WTC11 (cell line): ENCODE measurements around the gene AHRR. TPM values are rescaled to one million over a fixed set of nuclear protein-coding genes. Genes with fewer than 3 reads are reported as not detected.
A peak's percentile ranks its signal among the peaks of the same experiment; 100 is the strongest.

ENCODE experiments used
- ATAC-seq: fragments of 200-7000 bp; cut with Tn5 transposase; 2 replicates; pipeline ENCODE4 v1.10.0; 2021; ENCODE audit warnings: mild to moderate bottlenecking, moderate library complexity
- CTCF ChIA-PET: fragments of 300-600 bp; sonication (Branson Sonifier 250); formaldehyde crosslinking; loops from one replicate; lab custom pipeline; 2021; ENCODE audit warnings: antibody characterized with exemption; lab: Charles Lee
- POLR2A ChIA-PET: fragments of 350-600 bp; sonication (Branson Sonifier 250); formaldehyde crosslinking; loops from one replicate; lab custom pipeline; 2021; ENCODE audit warnings: antibody characterized with exemption; lab: Charles Lee
- DNase-seq: peaks from one replicate; pipeline ENCODE4 v3.0.0; 2021; ENCODE audit warnings: low spot score
- H3K27ac Mint-ChIP-seq: 2 replicates; pipeline ENCODE4 v1.8.0; 2021; ENCODE audit warnings: mixed read lengths
- H3K27me3 Mint-ChIP-seq: 2 replicates; pipeline ENCODE4 v1.8.0; 2021; ENCODE audit warnings: low read depth, mild to moderate bottlenecking, moderate library complexity, mixed read lengths
- H3K36me3 Mint-ChIP-seq: 2 replicates; pipeline ENCODE4 v1.8.0; 2021; ENCODE audit warnings: mixed read lengths
- H3K4me1 Mint-ChIP-seq: 2 replicates; pipeline ENCODE4 v1.8.0; 2022; ENCODE audit warnings: mixed read lengths
- H3K4me3 Mint-ChIP-seq: 2 replicates; pipeline ENCODE4 v1.8.0; 2021; ENCODE audit warnings: mild to moderate bottlenecking, moderate library complexity, mixed read lengths
- H3K9me3 Mint-ChIP-seq: 2 replicates; pipeline ENCODE4 v1.8.0; 2021; ENCODE audit warnings: mixed read lengths
- CTCF ChIP-seq: fragments of 200-600 bp; IDR thresholded peaks from 2 replicates; pipeline ENCODE4 v1.8.0; 2022; ENCODE audit warnings: antibody characterized with exemption
- E2F4 ChIP-seq: sonication (generic); formaldehyde crosslinking; IDR thresholded peaks from 2 replicates; pipeline ENCODE4 v1.8.1; 2022; ENCODE audit warnings: low read depth, mild to moderate bottlenecking, moderate library complexity, missing genetic modification reagents, borderline replicate concordance
- EMX1 ChIP-seq: fragments of 250-450 bp; sonication (Bioruptor Pico); IDR thresholded peaks from 2 replicates; pipeline ENCODE4 v1.8.0; 2021; ENCODE audit warnings: mild to moderate bottlenecking
- ETV6 ChIP-seq: sonication (generic); formaldehyde crosslinking; IDR thresholded peaks from 2 replicates; pipeline ENCODE4 v1.8.1; 2022; ENCODE audit warnings: mild to moderate bottlenecking, missing genetic modification reagents
- GABPB1 ChIP-seq: sonication (generic); formaldehyde crosslinking; IDR thresholded peaks from 2 replicates; pipeline ENCODE4 v1.8.1; 2023; ENCODE audit warnings: mild to moderate bottlenecking, missing genetic modification reagents
- GRHL2 ChIP-seq: fragments of 250-450 bp; sonication (Bioruptor Pico); IDR thresholded peaks from 2 replicates; pipeline ENCODE4 v1.8.0; 2022; ENCODE audit warnings: mild to moderate bottlenecking, moderate library complexity; ENCODE audit not compliant: insufficient replicate concordance, severe bottlenecking
- MXD4 ChIP-seq: fragments of 250-450 bp; sonication (Bioruptor Pico); IDR thresholded peaks from 2 replicates; pipeline ENCODE4 v1.8.0; 2021; ENCODE audit warnings: mild to moderate bottlenecking, moderate library complexity, borderline replicate concordance
- NFYB ChIP-seq: sonication (generic); formaldehyde crosslinking; conservative IDR thresholded peaks from 2 replicates; pipeline ENCODE4 v1.8.0; 2022; ENCODE audit warnings: low read depth, missing genetic modification reagents
- OVOL2 ChIP-seq: fragments of 250-450 bp; sonication (Bioruptor Pico); IDR thresholded peaks from 2 replicates; pipeline ENCODE4 v1.9.0; 2021; ENCODE audit warnings: mild to moderate bottlenecking, borderline replicate concordance
- RELA ChIP-seq: sonication (generic); formaldehyde crosslinking; IDR thresholded peaks from 2 replicates; pipeline ENCODE4 v1.8.1; 2022; ENCODE audit warnings: missing genetic modification reagents, mild to moderate bottlenecking, borderline replicate concordance
- STAT6 ChIP-seq: sonication (generic); formaldehyde crosslinking; conservative IDR thresholded peaks from 2 replicates; pipeline ENCODE4 v1.8.1; 2023; ENCODE audit warnings: mild to moderate bottlenecking, low read depth, missing genetic modification reagents, moderate library complexity
- USF2 ChIP-seq: sonication (generic); formaldehyde crosslinking; IDR thresholded peaks from 2 replicates; pipeline ENCODE4 v1.8.1; 2023; ENCODE audit warnings: mild to moderate bottlenecking, missing genetic modification reagents, moderate library complexity
- ZBTB21 ChIP-seq: sonication (generic); formaldehyde crosslinking; IDR thresholded peaks from 2 replicates; pipeline ENCODE4 v1.8.1; 2023; ENCODE audit warnings: mild to moderate bottlenecking, missing genetic modification reagents, borderline replicate concordance
- ZMAT4 ChIP-seq: fragments of 250-450 bp; sonication (Bioruptor Pico); IDR thresholded peaks from 2 replicates; pipeline ENCODE4 v1.9.0; 2021; ENCODE audit warnings: mild to moderate bottlenecking
- ZNF219 ChIP-seq: sonication (generic); formaldehyde crosslinking; IDR thresholded peaks from 2 replicates; pipeline ENCODE4 v1.8.0; 2023; ENCODE audit warnings: missing genetic modification reagents, mild to moderate bottlenecking, borderline replicate concordance
- ZNF232 ChIP-seq: sonication (generic); formaldehyde crosslinking; IDR thresholded peaks from 2 replicates; pipeline ENCODE4 v1.8.0; 2022; ENCODE audit warnings: mild to moderate bottlenecking, missing genetic modification reagents
- ZNF317 ChIP-seq: sonication (generic); formaldehyde crosslinking; IDR thresholded peaks from 2 replicates; pipeline ENCODE4 v1.8.1; 2023; ENCODE audit warnings: low read depth, mild to moderate bottlenecking, moderate library complexity, missing genetic modification reagents, borderline replicate concordance
- ZNF423 ChIP-seq: fragments of 250-450 bp; sonication (Bioruptor Pico); IDR thresholded peaks from 2 replicates; pipeline ENCODE4 v2.1.2; 2022; ENCODE audit warnings: mild to moderate bottlenecking, moderate library complexity
- ZNF671 ChIP-seq: fragments of 250-450 bp; sonication (Bioruptor Pico); IDR thresholded peaks from 2 replicates; pipeline ENCODE4 v1.8.0; 2021; ENCODE audit warnings: mild to moderate bottlenecking
- total RNA-seq: library from RNA; stranded (reverse); gene quantifications from 3 replicates; pipeline ENCODE4 v1.2.3, GENCODE V29; 2021

The AHRR gene
- total RNA-seq, 1 experiment from 2014 or later, result 4.5 TPM

GRCh38 chr5:316210-317085 is 5.1 kb upstream of the AHRR start:
- Mint-ChIP-seq H3K27me3 (peaks cover 32% of the 10 kb centered on the region), H3K27ac (peak overlapping the region; percentile 56), H3K9me3 (no peaks in the 10 kb centered on the region), H3K4me3 (no peak overlapping the region), H3K36me3 (peaks cover 8% of the 10 kb centered on the region), H3K4me1 (peaks cover 6% of the 10 kb centered on the region)
- ChIA-PET POLR2A (interaction anchor here (0.6 to 0.9 kb wide), 3 partner anchors 45 to 114 kb away, joined by 3 read pairs; partner anchors contain the start of gene PDCD6), CTCF (interaction anchor here (0.5 to 2.3 kb wide), 45 partner anchors 8 to 213 kb away, joined by 3 to 48 read pairs (median 4); partner anchors contain the start of genes CCDC127, PDCD6 and SDHA)
- ATAC-seq (no peak), DNase-seq (no peak)
- TF ChIP-seq NFYB (CRISPR knock-in tag) (no peak), OVOL2 (CRISPR knock-in tag) (no peak), ZNF671 (no peak), ZNF232 (CRISPR knock-in tag) (no peak)

- ChIA-PET POLR2A (interaction anchor here (0.6 to 0.9 kb wide), 3 partner anchors 46 to 114 kb away, joined by 3 read pairs; partner anchors contain the start of gene PDCD6), CTCF (interaction anchor here (0.5 to 2.3 kb wide), 43 partner anchors 9 to 212 kb away, joined by 3 to 48 read pairs (median 4); partner anchors contain the start of genes CCDC127, PDCD6 and SDHA)
- Mint-ChIP-seq H3K4me1 (peaks cover 6% of the 10 kb centered on the region), H3K9me3 (no peaks in the 10 kb centered on the region), H3K4me3 (no peak overlapping the region), H3K36me3 (peaks cover 8% of the 10 kb centered on the region), H3K27ac (no peak overlapping the region), H3K27me3 (peaks cover 34% of the 10 kb centered on the region)
- DNase-seq (peak; percentile 82), ATAC-seq (peak; percentile 80)
- peak; percentile 69 for TF ChIP-seq USF2 (CRISPR knock-in tag)
- TF ChIP-seq CTCF, result peak; percentile 48; the same call in 1 of the 2 replicates
- TF ChIP-seq ZBTB21 (CRISPR knock-in tag), result no peak
- TF ChIP-seq ZNF423 (CRISPR knock-in tag), result peak; percentile 50; the same call in 1 of the 2 replicates
- 0 out of 2 replicates have a peak, but pooled peaks have one; percentile 31 for TF ChIP-seq ZNF317
- TF ChIP-seq STAT6 (CRISPR knock-in tag), result no peak
- TF ChIP-seq MXD4 (CRISPR knock-in tag), result no peak
These were observed 4.3 kb upstream of the AHRR start for GRCh38 chr5:317086-317811.

- CTCF ChIA-PET, result interaction anchor here (0.8 to 2.1 kb wide), 9 partner anchors 10 to 130 kb away, joined by 3 to 26 read pairs (median 6); no protein-coding TSS in a partner anchor
- H3K4me3 Mint-ChIP-seq, result no peak overlapping the region
- no peak overlapping the region for H3K27ac Mint-ChIP-seq
- ATAC-seq, result no peak
- POLR2A ChIA-PET, result no interaction called here
- no peak for DNase-seq
- H3K36me3 Mint-ChIP-seq, result peaks cover 8% of the 10 kb centered on the region
- H3K4me1 Mint-ChIP-seq, result peaks cover 9% of the 10 kb centered on the region
- no peaks in the 10 kb centered on the region for H3K9me3 Mint-ChIP-seq
- peaks cover 46% of the 10 kb centered on the region for H3K27me3 Mint-ChIP-seq
- TF ChIP-seq GABPB1 (CRISPR knock-in tag) (no peak), GRHL2 (CRISPR knock-in tag) (no peak), ZNF423 (CRISPR knock-in tag) (peak; percentile 33; the same call in 1 of the 2 replicates), NFYB (CRISPR knock-in tag) (no peak), USF2 (CRISPR knock-in tag) (no peak), EMX1 (CRISPR knock-in tag) (no peak), ZNF219 (CRISPR knock-in tag) (no peak), ZMAT4 (no peak), E2F4 (CRISPR knock-in tag) (no peak), ZBTB21 (CRISPR knock-in tag) (no peak), RELA (CRISPR knock-in tag) (no peak), ETV6 (CRISPR knock-in tag) (no peak)
These were observed 3.1 kb upstream of the AHRR start for GRCh38 chr5:318341-318897.
